Measurements from ENCODE around the gene EDA. TPM values are rescaled to one million over a fixed set of nuclear protein-coding genes. Genes with fewer than 3 reads are reported as not detected.

The EDA gene
- total and polyA plus RNA-seq, 10 of the 15 experiments (the other 5 are each of a cell fraction or from before 2014, with no cell fraction given) = 0.06 TPM; not detected in 9

- no peaks in the 10 kb centered on the region for H4K20me1 ChIP-seq (ENCODE audit: control insufficient read depth, insufficient read depth)
- H3K4me3 ChIP-seq = no peak overlapping the region
- no peaks in the 10 kb centered on the region for H3K27me3 ChIP-seq (replicated peaks in 1 of 2; ENCODE audit: control insufficient read depth in 2 of 2, insufficient read depth in 2 of 2, low read length in 1 of 2)
- RAD21 ChIA-PET (ENCODE audit: unreplicated experiment) = no interaction called here
- CTCF ChIA-PET = no interaction called here
- POLR2A ChIA-PET = no interaction called here
- H3K9me3 ChIP-seq (replicated peaks; ENCODE audit: control insufficient read depth, insufficient read depth, low read length) = no peaks in the 10 kb centered on the region
- in situ Hi-C loops (cut with MboI) (no loop called here), intact Hi-C loops (cut with micrococcal nuclease; ENCODE audit: unreplicated experiment) (no loop called here)
- no TSS peak for BruUV-seq (replicated peaks)
- H3K4me1 ChIP-seq (ENCODE audit: control insufficient read depth, insufficient read depth, low read length) = no peaks in the 10 kb centered on the region
- no peak overlapping the region for H3K4me2 ChIP-seq (ENCODE audit: control insufficient read depth, insufficient read depth)
- SMC1A ChIA-PET (ENCODE audit: uncharacterized antibody, unreplicated experiment) = no interaction called here
- WGBS (ENCODE audit: insufficient coverage, insufficient replicate concordance, low lambda C conversion rate, missing lambda C conversion rate) = 21% methylated on average over 4 of the region's 4 CpGs
- no peak overlapping the region for H3K27ac ChIP-seq (ENCODE audit: control insufficient read depth, insufficient read depth)
- no peaks in the 10 kb centered on the region for H3K79me2 ChIP-seq (ENCODE audit: control insufficient read depth, insufficient read depth, low read length)
- FAIRE-seq = no peak
- no peak for ATAC-seq
- no peak overlapping the region for H3K9ac ChIP-seq (ENCODE audit: control insufficient read depth, insufficient read depth, low read length)
- no peaks in the 10 kb centered on the region for H3K36me3 ChIP-seq (ENCODE audit: control insufficient read depth in 2 of 2, insufficient read depth in 2 of 2, low read length in 1 of 2)
- no peak for DNase-seq (ENCODE audit: low read depth, low spot score)
- no peak overlapping the region for H2AFZ ChIP-seq (ENCODE audit: control insufficient read depth, low read depth, low read length)
- no peak for TF ChIP-seq POLR2A (IDR thresholded peaks at IDR 0.05; ENCODE audit: low read depth, low read length)
- no peak for TF ChIP-seq EED (IDR thresholded peaks at IDR 0.05; ENCODE audit: low read depth)
- no peak for TF ChIP-seq NBN (IDR thresholded peaks at IDR 0.05)
- TF ChIP-seq E2F8 (IDR thresholded peaks at IDR 0.05; ENCODE audit: low read depth, partially characterized antibody) = no peak
- TF ChIP-seq NR2F1 (conservative IDR thresholded peaks at IDR 0.05) = no peak
- no peak for TF ChIP-seq ASH2L (IDR thresholded peaks at IDR 0.05; ENCODE audit: borderline replicate concordance, low read depth)
- no peak for TF ChIP-seq GATAD2B (conservative IDR thresholded peaks at IDR 0.05; ENCODE audit: low read depth)
- TF ChIP-seq ZNF384 (IDR thresholded peaks at IDR 0.05; ENCODE audit: borderline replicate concordance, low read depth, low read length) = no peak
- no peak for TF ChIP-seq FOS (IDR thresholded peaks at IDR 0.05; ENCODE audit: borderline replicate concordance, extremely low read depth, insufficient read length)
- no peak for TF ChIP-seq ZBTB11 (CRISPR knock-in tag; IDR thresholded peaks at IDR 0.05)
- TF ChIP-seq HDGF (IDR thresholded peaks at IDR 0.05) = no peak
- no peak for TF ChIP-seq TAF1 (IDR thresholded peaks at IDR 0.05; ENCODE audit: borderline replicate concordance, low read depth, low read length)
- TF ChIP-seq RCOR1 (conservative IDR thresholded peaks at IDR 0.05; ENCODE audit: low read depth, low read length) = no peak
- TF ChIP-seq, protein P1, sequence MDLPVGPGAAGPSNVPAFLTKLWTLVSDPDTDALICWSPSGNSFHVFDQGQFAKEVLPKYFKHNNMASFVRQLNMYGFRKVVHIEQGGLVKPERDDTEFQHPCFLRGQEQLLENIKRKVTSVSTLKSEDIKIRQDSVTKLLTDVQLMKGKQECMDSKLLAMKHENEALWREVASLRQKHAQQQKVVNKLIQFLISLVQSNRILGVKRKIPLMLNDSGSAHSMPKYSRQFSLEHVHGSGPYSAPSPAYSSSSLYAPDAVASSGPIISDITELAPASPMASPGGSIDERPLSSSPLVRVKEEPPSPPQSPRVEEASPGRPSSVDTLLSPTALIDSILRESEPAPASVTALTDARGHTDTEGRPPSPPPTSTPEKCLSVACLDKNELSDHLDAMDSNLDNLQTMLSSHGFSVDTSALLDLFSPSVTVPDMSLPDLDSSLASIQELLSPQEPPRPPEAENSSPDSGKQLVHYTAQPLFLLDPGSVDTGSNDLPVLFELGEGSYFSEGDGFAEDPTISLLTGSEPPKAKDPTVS (IDR thresholded peaks at IDR 0.05; ENCODE audit: low read depth, low read length) = no peak
- TF ChIP-seq JUNB (IDR thresholded peaks at IDR 0.05) = no peak
- no peak for TF ChIP-seq MTA2 (IDR thresholded peaks at IDR 0.05; ENCODE audit: low read depth)
- TF ChIP-seq SP1 (IDR thresholded peaks at IDR 0.05; ENCODE audit: low read depth, low read length) = no peak
- TF ChIP-seq MEF2A (IDR thresholded peaks at IDR 0.05; ENCODE audit: insufficient read depth, low read depth, low read length) = no peak
- TF ChIP-seq, protein P2, sequence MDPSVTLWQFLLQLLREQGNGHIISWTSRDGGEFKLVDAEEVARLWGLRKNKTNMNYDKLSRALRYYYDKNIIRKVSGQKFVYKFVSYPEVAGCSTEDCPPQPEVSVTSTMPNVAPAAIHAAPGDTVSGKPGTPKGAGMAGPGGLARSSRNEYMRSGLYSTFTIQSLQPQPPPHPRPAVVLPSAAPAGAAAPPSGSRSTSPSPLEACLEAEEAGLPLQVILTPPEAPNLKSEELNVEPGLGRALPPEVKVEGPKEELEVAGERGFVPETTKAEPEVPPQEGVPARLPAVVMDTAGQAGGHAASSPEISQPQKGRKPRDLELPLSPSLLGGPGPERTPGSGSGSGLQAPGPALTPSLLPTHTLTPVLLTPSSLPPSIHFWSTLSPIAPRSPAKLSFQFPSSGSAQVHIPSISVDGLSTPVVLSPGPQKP (IDR thresholded peaks at IDR 0.05; ENCODE audit: low read depth, low read length) = no peak
These were observed 406.7 kb downstream of the EDA start for GRCh38 chrX:70022616-70023015.
